Breast epithelium (tissue), 3 donors: Measurements from ENCODE around the gene TRANK1.

Source experiments
- POLR2A ChIP-seq: fragments of 450-650 bp; IDR thresholded peaks from one replicate; pipeline ENCODE4 v1.6.1; 2016; ENCODE audit warnings: antibody characterized with exemption, mild to moderate bottlenecking, moderate library complexity
- POLR2AphosphoS5 ChIP-seq, 3 donors: sonication (generic); formaldehyde crosslinking; IDR thresholded peaks; one replicate each; pipeline ENCODE4 v1.6.1; 2017; ENCODE audit warnings: antibody characterized with exemption in 3 of 3
- TF ChIP-seq, protein P1 (sequence below), 3 donors: fragments of 450-650 bp; IDR thresholded peaks; one replicate each; pipeline ENCODE4 v1.5.1; 2016 to 2017; ENCODE audit warnings: antibody characterized with exemption in 3 of 3, mild to moderate bottlenecking in 3 of 3, moderate library complexity in 3 of 3

DNA sequence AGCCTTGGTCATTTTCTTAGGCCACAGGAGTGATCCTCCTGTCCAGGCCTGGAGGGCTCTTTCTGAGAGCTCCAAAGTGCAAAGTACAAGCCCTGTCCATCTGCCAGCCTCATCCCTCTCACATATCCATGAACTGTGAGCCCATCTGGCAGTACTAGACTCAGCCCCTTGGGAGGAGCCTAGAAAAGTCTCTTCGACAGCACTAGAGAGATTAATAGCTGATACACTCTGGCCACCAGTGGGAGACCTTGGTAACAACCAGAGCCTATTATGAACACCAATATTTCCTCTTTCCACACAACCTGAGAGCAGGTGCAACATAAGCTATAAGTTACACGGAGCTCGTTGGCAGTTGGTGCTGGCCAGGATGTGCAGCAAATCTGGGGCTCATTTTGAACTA, 121.0 kb downstream of the TRANK1 start:
- TF ChIP-seq POLR2A, result no peak
- TF ChIP-seq, protein P1, sequence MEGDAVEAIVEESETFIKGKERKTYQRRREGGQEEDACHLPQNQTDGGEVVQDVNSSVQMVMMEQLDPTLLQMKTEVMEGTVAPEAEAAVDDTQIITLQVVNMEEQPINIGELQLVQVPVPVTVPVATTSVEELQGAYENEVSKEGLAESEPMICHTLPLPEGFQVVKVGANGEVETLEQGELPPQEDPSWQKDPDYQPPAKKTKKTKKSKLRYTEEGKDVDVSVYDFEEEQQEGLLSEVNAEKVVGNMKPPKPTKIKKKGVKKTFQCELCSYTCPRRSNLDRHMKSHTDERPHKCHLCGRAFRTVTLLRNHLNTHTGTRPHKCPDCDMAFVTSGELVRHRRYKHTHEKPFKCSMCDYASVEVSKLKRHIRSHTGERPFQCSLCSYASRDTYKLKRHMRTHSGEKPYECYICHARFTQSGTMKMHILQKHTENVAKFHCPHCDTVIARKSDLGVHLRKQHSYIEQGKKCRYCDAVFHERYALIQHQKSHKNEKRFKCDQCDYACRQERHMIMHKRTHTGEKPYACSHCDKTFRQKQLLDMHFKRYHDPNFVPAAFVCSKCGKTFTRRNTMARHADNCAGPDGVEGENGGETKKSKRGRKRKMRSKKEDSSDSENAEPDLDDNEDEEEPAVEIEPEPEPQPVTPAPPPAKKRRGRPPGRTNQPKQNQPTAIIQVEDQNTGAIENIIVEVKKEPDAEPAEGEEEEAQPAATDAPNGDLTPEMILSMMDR (IDR thresholded peaks at IDR 0.05), result no peak
- TF ChIP-seq POLR2AphosphoS5 (IDR thresholded peaks at IDR 0.05), result no peak
